GM23338 (cell line): Measurements from ENCODE around the gene GNG7. TPM values are rescaled to one million over a fixed set of nuclear protein-coding genes. Genes with fewer than 3 reads are reported as not detected.
"Not testable (repeated sequence)": the region's sequence is repeated elsewhere in the genome, so short reads cannot be mapped to it uniquely, and the experiment has no call there.

ENCODE experiments used
- ATAC-seq: fragments of 200-7000 bp; cut with Tn5 transposase; 3 replicates; pipeline ENCODE4 v1.9.1; 2020
- DNase-seq: peaks from one replicate; pipeline ENCODE4 v3.0.0-alpha.2; 2015; ENCODE audit warnings: low spot score
- H2AFZ ChIP-seq: fragments of 200-600 bp; sonication (generic); 2 replicates; pipeline ENCODE4 v1.8.0; 2016; ENCODE audit warnings: antibody characterized with exemption, mild to moderate bottlenecking, moderate library complexity
- H3F3A ChIP-seq: fragments of 200-600 bp; sonication (generic); replicated peaks from 2 replicates; pipeline ENCODE4 v1.8.0; 2017; ENCODE audit warnings: antibody characterized with exemption, mixed run types, low read depth
- H3K27ac ChIP-seq: fragments of 200-600 bp; sonication (generic); 2 replicates; pipeline ENCODE4 v1.6.1; 2016; ENCODE audit warnings: low read depth
- H3K27me3 ChIP-seq: fragments of 200-600 bp; sonication (generic); 2 replicates; pipeline ENCODE4 v1.8.0; 2016; ENCODE audit warnings: mild to moderate bottlenecking, mixed run types, moderate library complexity; ENCODE audit not compliant: insufficient read depth
- H3K36me3 ChIP-seq: fragments of 200-600 bp; sonication (generic); 2 replicates; pipeline ENCODE4 v1.8.0; 2016; ENCODE audit warnings: mild to moderate bottlenecking; ENCODE audit not compliant: insufficient read depth
- H3K4me1 ChIP-seq: fragments of 200-600 bp; sonication (generic); 2 replicates; pipeline ENCODE4 v1.8.0; 2016; ENCODE audit warnings: mild to moderate bottlenecking, moderate library complexity; ENCODE audit not compliant: insufficient read depth
- H3K4me2 ChIP-seq: fragments of 200-600 bp; sonication (generic); 2 replicates; pipeline ENCODE4 v1.7.1; 2017; ENCODE audit warnings: mixed run types
- H3K4me3 ChIP-seq: fragments of 200-600 bp; sonication (generic); 2 replicates; pipeline ENCODE4 v1.6.1; 2016; ENCODE audit warnings: mixed run types
- H3K79me2 ChIP-seq: fragments of 200-600 bp; sonication (generic); replicated peaks from 2 replicates; pipeline ENCODE4 v1.8.0; 2017; ENCODE audit warnings: mild to moderate bottlenecking; ENCODE audit not compliant: insufficient read depth
- H3K9me2 ChIP-seq: fragments of 200-600 bp; sonication (generic); 2 replicates; pipeline ENCODE4 v1.8.0; 2017; ENCODE audit not compliant: insufficient read depth
- H4K20me1 ChIP-seq: fragments of 200-600 bp; sonication (generic); replicated peaks from 2 replicates; pipeline ENCODE4 v1.8.0; 2017; ENCODE audit warnings: mild to moderate bottlenecking; ENCODE audit not compliant: insufficient read depth
- H3K27ac Mint-ChIP-seq: 2 replicates; pipeline ENCODE4 v1.8.0; 2020; ENCODE audit warnings: inconsistent platforms, mild to moderate bottlenecking, moderate library complexity, mixed read lengths
- H3K27me3 Mint-ChIP-seq: 3 replicates; pipeline ENCODE4 v1.8.0; 2022; ENCODE audit warnings: low read depth, mild to moderate bottlenecking, moderate library complexity, mixed read lengths, inconsistent platforms; ENCODE audit not compliant: insufficient read depth, poor library complexity
- H3K36me3 Mint-ChIP-seq: 3 replicates; pipeline ENCODE4 v1.8.0; 2021; ENCODE audit warnings: low read depth, mild to moderate bottlenecking, inconsistent platforms, moderate library complexity, mixed read lengths
- H3K4me1 Mint-ChIP-seq: 3 replicates; pipeline ENCODE4 v1.8.0; 2020; ENCODE audit warnings: mild to moderate bottlenecking, inconsistent platforms, mixed read lengths
- H3K4me3 Mint-ChIP-seq: 3 replicates; pipeline ENCODE4 v1.8.0; 2021; ENCODE audit warnings: moderate library complexity, mild to moderate bottlenecking, inconsistent platforms, mixed read lengths
- H3K9me3 Mint-ChIP-seq: 3 replicates; pipeline ENCODE4 v1.8.0; 2020; ENCODE audit warnings: moderate library complexity, mild to moderate bottlenecking, inconsistent platforms, mixed read lengths
- CREB1 ChIP-seq: fragments of 250-450 bp; sonication (Bioruptor Pico); IDR thresholded peaks from 2 replicates; pipeline ENCODE4 v1.5.0; 2020; ENCODE audit warnings: low read depth, mild to moderate bottlenecking, moderate library complexity
- JUNB ChIP-seq: IDR thresholded peaks from one replicate; pipeline ENCODE4 v1.6.1; 2016; ENCODE audit warnings: antibody characterized with exemption; ENCODE audit not compliant: unreplicated experiment
- NANOG ChIP-seq: IDR thresholded peaks from 2 replicates; pipeline ENCODE4 v1.6.1; 2016; ENCODE audit warnings: antibody characterized with exemption, borderline replicate concordance
- POLR2AphosphoS5 ChIP-seq: IDR thresholded peaks from 2 replicates; pipeline ENCODE4 v1.6.1; 2016; ENCODE audit warnings: antibody characterized with exemption, low read depth
- STAT1 ChIP-seq: IDR thresholded peaks from one replicate; pipeline ENCODE4 v1.6.1; 2016; ENCODE audit warnings: antibody characterized with exemption; ENCODE audit not compliant: unreplicated experiment
- polyA plus RNA-seq: library from polyadenylated mRNA; unstranded; fragments of >200 nt; fragmentation: Nextera tagmentation; extraction: Ambion mirVana; gene quantifications from 2 replicates; pipeline ENCODE4 v1.2.1, GENCODE V29; 2016
- total RNA-seq: library from RNA; depleted of rRNA; stranded (reverse); fragments of >200 nt; shearing (Covaris generic); gene quantifications from 2 replicates; pipeline ENCODE4 v1.2.3, GENCODE V29; 2014
- TF ChIP-seq, protein P1 (sequence below), 2 experiments: fragments of 200-600 bp in 1 of 2; sonication (generic) in 1 of 2; conservative IDR thresholded peaks; 2 replicates each; pipeline versions ENCODE4 v1.5.1 to v1.6.1; 2016 to 2017; ENCODE audit warnings: antibody characterized with exemption in 2 of 2, low read depth in 2 of 2, mild to moderate bottlenecking in 2 of 2, moderate library complexity in 1 of 2
- TF ChIP-seq, protein P2 (sequence below): fragments of 250-450 bp; sonication (Bioruptor Pico); IDR thresholded peaks from 2 replicates; pipeline ENCODE4 v1.5.0; 2020; ENCODE audit warnings: mild to moderate bottlenecking, moderate library complexity

The GNG7 gene
- total and polyA plus RNA-seq, 2 experiments from 2014 or later: 5.1 to 5.4 TPM

DNA sequence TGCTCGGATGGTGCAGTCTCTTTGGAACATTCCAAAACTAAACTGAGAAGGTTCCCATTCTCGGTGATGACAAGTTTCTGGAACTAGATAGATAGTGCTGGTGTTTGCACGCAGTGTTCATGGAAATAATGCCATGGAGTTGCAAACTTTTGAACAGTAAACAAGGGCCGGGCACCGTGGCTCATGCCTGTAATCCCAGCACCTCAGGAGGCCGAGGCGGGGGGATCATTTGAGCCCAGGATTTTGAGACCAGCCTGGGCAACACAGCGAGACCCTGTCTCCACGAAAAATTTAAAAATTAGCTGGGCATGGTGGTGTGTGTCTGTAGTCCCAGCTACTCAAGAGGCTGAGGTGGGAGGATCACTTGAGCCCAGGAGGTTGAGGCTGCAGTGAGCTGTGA, 95.7 kb downstream of the GNG7 start:
- H3K4me1 Mint-ChIP-seq: peaks cover 19% of the 10 kb centered on the region

DNA sequence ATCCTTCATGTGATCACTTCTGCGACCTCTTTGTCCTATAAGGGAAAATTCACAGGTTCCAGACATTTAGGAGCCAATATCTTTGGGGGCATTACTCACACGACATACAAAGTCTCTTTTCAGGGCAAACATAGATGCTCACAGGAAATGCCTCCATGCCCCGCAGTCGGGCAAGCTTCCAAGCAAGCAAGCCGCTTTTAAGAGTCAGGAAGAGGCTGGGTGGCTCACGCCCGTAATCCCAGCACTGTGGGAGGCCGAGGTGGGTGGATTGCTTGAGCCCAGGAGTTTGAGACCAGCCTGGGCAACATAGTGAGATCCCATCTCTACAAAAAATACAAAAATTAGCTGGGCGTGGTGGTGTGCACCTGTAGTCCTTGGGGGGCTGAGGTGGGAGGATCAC, 96.6 kb downstream of the GNG7 start:
- peaks cover 17% of the 10 kb centered on the region for H3K27me3 Mint-ChIP-seq
- H4K20me1 ChIP-seq, ATAC-seq, H3K79me2 ChIP-seq, H3K36me3 ChIP-seq, H3K4me3 Mint-ChIP-seq, H3K36me3 Mint-ChIP-seq, H3K27me3 ChIP-seq, H2AFZ ChIP-seq, H3K4me2 ChIP-seq, H3K9me2 ChIP-seq, H3K4me3 ChIP-seq, H3K27ac Mint-ChIP-seq, H3K27ac ChIP-seq, DNase-seq: not testable (repeated sequence)
- H3F3A ChIP-seq: peaks cover 17% of the 10 kb centered on the region
- H3K9me3 Mint-ChIP-seq: peaks cover 14% of the 10 kb centered on the region; the same call in 2 of the 3 replicates
- H3K4me1 Mint-ChIP-seq: peaks cover 21% of the 10 kb centered on the region
- peaks cover 12% of the 10 kb centered on the region for H3K4me1 ChIP-seq

More for the DNA sequence above, 95.7 kb downstream of the GNG7 start:
- H3K27me3 ChIP-seq, DNase-seq, H3K27ac Mint-ChIP-seq, H2AFZ ChIP-seq, H3F3A ChIP-seq, H3K4me2 ChIP-seq, H3K27ac ChIP-seq, H4K20me1 ChIP-seq, H3K36me3 Mint-ChIP-seq, H3K4me3 Mint-ChIP-seq, H3K36me3 ChIP-seq, H3K4me3 ChIP-seq, H3K79me2 ChIP-seq, ATAC-seq, H3K9me2 ChIP-seq: not testable (repeated sequence)
- Mint-ChIP-seq H3K9me3 (peaks cover 14% of the 10 kb centered on the region; the same call in 2 of the 3 replicates), H3K27me3 (peaks cover 24% of the 10 kb centered on the region)
- peaks cover 12% of the 10 kb centered on the region for H3K4me1 ChIP-seq

DNA sequence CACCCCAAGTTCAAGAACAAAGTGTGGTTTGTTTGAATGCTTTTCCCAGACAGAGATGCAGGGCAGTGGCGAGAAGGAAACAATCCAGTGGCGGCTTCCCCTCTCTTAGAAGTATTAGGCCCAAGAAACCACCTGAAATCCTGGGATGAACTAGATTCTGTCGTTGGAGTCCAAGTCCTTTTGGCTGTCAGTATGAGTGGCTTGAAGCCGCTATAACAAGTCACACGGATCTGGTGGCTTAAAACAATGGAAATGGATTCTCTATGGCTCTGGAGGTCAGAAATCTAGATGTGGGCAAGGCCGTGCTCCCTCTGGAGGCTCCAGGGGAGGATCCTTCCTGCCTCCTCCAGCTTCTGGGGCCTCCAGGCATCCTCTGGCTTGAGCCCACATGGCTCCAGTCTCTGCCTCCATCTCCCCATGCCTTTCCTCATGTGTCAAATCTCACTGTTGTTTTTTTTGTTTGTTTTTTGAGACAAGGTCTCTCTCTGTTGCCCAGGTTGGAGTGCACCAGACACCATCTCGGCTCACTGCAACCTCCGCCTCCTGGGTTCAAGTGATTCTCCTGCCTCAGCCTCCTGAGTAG, 97.7 kb downstream of the GNG7 start:
- no peak overlapping the region for H3K4me3 Mint-ChIP-seq
- TF ChIP-seq JUNB: no peak
- TF ChIP-seq, protein P1, sequence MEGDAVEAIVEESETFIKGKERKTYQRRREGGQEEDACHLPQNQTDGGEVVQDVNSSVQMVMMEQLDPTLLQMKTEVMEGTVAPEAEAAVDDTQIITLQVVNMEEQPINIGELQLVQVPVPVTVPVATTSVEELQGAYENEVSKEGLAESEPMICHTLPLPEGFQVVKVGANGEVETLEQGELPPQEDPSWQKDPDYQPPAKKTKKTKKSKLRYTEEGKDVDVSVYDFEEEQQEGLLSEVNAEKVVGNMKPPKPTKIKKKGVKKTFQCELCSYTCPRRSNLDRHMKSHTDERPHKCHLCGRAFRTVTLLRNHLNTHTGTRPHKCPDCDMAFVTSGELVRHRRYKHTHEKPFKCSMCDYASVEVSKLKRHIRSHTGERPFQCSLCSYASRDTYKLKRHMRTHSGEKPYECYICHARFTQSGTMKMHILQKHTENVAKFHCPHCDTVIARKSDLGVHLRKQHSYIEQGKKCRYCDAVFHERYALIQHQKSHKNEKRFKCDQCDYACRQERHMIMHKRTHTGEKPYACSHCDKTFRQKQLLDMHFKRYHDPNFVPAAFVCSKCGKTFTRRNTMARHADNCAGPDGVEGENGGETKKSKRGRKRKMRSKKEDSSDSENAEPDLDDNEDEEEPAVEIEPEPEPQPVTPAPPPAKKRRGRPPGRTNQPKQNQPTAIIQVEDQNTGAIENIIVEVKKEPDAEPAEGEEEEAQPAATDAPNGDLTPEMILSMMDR (conservative IDR thresholded peaks at IDR 0.05; ENCODE audit: low read depth in 2 of 2): no peak
- no peak for TF ChIP-seq CREB1
- TF ChIP-seq NANOG: no peak
- TF ChIP-seq, protein P2, sequence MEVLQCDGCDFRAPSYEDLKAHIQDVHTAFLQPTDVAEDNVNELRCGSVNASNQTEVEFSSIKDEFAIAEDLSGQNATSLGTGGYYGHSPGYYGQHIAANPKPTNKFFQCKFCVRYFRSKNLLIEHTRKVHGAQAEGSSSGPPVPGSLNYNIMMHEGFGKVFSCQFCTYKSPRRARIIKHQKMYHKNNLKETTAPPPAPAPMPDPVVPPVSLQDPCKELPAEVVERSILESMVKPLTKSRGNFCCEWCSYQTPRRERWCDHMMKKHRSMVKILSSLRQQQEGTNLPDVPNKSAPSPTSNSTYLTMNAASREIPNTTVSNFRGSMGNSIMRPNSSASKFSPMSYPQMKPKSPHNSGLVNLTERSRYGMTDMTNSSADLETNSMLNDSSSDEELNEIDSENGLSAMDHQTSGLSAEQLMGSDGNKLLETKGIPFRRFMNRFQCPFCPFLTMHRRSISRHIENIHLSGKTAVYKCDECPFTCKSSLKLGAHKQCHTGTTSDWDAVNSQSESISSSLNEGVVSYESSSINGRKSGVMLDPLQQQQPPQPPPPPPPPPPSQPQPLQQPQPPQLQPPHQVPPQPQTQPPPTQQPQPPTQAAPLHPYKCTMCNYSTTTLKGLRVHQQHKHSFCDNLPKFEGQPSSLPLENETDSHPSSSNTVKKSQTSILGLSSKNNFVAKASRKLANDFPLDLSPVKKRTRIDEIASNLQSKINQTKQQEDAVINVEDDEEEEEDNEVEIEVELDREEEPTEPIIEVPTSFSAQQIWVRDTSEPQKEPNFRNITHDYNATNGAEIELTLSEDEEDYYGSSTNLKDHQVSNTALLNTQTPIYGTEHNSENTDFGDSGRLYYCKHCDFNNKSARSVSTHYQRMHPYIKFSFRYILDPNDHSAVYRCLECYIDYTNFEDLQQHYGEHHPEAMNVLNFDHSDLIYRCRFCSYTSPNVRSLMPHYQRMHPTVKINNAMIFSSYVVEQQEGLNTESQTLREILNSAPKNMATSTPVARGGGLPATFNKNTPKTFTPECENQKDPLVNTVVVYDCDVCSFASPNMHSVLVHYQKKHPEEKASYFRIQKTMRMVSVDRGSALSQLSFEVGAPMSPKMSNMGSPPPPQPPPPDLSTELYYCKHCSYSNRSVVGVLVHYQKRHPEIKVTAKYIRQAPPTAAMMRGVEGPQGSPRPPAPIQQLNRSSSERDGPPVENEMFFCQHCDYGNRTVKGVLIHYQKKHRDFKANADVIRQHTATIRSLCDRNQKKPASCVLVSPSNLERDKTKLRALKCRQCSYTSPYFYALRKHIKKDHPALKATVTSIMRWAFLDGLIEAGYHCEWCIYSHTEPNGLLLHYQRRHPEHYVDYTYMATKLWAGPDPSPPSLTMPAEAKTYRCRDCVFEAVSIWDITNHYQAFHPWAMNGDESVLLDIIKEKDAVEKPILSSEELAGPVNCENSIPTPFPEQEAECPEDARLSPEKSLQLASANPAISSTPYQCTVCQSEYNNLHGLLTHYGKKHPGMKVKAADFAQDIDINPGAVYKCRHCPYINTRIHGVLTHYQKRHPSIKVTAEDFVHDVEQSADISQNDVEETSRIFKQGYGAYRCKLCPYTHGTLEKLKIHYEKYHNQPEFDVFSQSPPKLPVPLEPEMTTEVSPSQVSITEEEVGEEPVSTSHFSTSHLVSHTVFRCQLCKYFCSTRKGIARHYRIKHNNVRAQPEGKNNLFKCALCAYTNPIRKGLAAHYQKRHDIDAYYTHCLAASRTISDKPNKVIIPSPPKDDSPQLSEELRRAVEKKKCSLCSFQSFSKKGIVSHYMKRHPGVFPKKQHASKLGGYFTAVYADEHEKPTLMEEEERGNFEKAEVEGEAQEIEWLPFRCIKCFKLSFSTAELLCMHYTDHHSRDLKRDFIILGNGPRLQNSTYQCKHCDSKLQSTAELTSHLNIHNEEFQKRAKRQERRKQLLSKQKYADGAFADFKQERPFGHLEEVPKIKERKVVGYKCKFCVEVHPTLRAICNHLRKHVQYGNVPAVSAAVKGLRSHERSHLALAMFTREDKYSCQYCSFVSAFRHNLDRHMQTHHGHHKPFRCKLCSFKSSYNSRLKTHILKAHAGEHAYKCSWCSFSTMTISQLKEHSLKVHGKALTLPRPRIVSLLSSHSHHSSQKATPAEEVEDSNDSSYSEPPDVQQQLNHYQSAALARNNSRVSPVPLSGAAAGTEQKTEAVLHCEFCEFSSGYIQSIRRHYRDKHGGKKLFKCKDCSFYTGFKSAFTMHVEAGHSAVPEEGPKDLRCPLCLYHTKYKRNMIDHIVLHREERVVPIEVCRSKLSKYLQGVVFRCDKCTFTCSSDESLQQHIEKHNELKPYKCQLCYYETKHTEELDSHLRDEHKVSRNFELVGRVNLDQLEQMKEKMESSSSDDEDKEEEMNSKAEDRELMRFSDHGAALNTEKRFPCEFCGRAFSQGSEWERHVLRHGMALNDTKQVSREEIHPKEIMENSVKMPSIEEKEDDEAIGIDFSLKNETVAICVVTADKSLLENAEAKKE: no peak
- TF ChIP-seq POLR2AphosphoS5: no peak
- TF ChIP-seq STAT1: no peak

More for the DNA sequence above, 97.7 kb downstream of the GNG7 start:
- Histone ChIP-seq H3K4me2 (no peak overlapping the region), H3K27ac (no peak overlapping the region), H3K27me3 (peaks cover 6% of the 10 kb centered on the region; the same call in 1 of the 2 replicates), H3K4me1 (peaks cover 12% of the 10 kb centered on the region), H3K9me2 (no peaks in the 10 kb centered on the region), H3K79me2 (no peaks in the 10 kb centered on the region), H4K20me1 (no peaks in the 10 kb centered on the region), H3F3A (peaks cover 17% of the 10 kb centered on the region), H2AFZ (no peak overlapping the region), H3K4me3 (no peak overlapping the region), H3K36me3 (no peaks in the 10 kb centered on the region)
- H3K27me3 Mint-ChIP-seq: peaks cover 17% of the 10 kb centered on the region
- H3K36me3 Mint-ChIP-seq: peaks cover 7% of the 10 kb centered on the region; the same call in 2 of the 3 replicates
- ATAC-seq (no peak), DNase-seq (no peak)
- no peak overlapping the region for H3K27ac Mint-ChIP-seq
- peaks cover 21% of the 10 kb centered on the region for H3K4me1 Mint-ChIP-seq
- peaks cover 14% of the 10 kb centered on the region; the same call in 2 of the 3 replicates for H3K9me3 Mint-ChIP-seq
